Fibroblast of mammary gland (primary cell): ENCODE measurements around the gene OBSCN.

Source experiments
- DNase-seq: peaks from one replicate; pipeline ENCODE4 v3.0.0-alpha.2; 2010; ENCODE audit warnings: low read depth
- H3K4me3 ChIP-seq: 2 replicates; pipeline ENCODE4 v1.5.1; 2011; ENCODE audit warnings: low read depth, mild to moderate bottlenecking, low read length, moderate library complexity; ENCODE audit not compliant: control insufficient read depth
- CTCF ChIP-seq: conservative IDR thresholded peaks from 2 replicates; pipeline ENCODE4 v1.5.1; 2011; ENCODE audit warnings: low read depth, low read length, inconsistent platforms; ENCODE audit not compliant: control insufficient read depth, insufficient read depth

The OBSCN gene

GRCh38 chr1:228207851-228208821 lies at the start of gene OBSCN:
Gene OBSCN (plus strand): TSS chr1:228208044. CDS start chr1:228211784, 3,740 bp downstream.
- H3K4me3 ChIP-seq: no peak within 1 kb of the TSS
- TF ChIP-seq CTCF: no peak
- no peak for DNase-seq

GRCh38 chr1:228158151-228159007 lies 49.5 kb upstream of the OBSCN start:
- DNase-seq: no peak
- no peak overlapping the region for H3K4me3 ChIP-seq
- TF ChIP-seq CTCF: no peak

GRCh38 chr1:228159008-228159665 lies 48.7 kb upstream of the OBSCN start:
- H3K4me3 ChIP-seq: no peak overlapping the region
- no peak for DNase-seq
- TF ChIP-seq CTCF: no peak

- DNase-seq: no peak
- no peak overlapping the region for H3K4me3 ChIP-seq
- no peak for TF ChIP-seq CTCF
Observed at GRCh38 chr1:228160201-228160761, 47.6 kb upstream of the OBSCN start.

- H3K4me3 ChIP-seq: no peak overlapping the region
- no peak for TF ChIP-seq CTCF
- DNase-seq: no peak
Observed at GRCh38 chr1:228161362-228161761, 46.5 kb upstream of the OBSCN start.

- DNase-seq: no peak
- H3K4me3 ChIP-seq: no peak overlapping the region
- TF ChIP-seq CTCF: no peak
Observed at GRCh38 chr1:228161866-228162265, 46.0 kb upstream of the OBSCN start.
